HG02884 (cell line): Measurements from ENCODE around the gene ERGIC3.

ENCODE experiments used
- ATAC-seq: cut with Tn5 transposase; IDR thresholded peaks from one replicate; pipeline ENCODE4 v1.9.1; 2021; ENCODE audit warnings: mild to moderate bottlenecking, moderate library complexity; ENCODE audit not compliant: unreplicated experiment

ERGIC3 gene

DNA sequence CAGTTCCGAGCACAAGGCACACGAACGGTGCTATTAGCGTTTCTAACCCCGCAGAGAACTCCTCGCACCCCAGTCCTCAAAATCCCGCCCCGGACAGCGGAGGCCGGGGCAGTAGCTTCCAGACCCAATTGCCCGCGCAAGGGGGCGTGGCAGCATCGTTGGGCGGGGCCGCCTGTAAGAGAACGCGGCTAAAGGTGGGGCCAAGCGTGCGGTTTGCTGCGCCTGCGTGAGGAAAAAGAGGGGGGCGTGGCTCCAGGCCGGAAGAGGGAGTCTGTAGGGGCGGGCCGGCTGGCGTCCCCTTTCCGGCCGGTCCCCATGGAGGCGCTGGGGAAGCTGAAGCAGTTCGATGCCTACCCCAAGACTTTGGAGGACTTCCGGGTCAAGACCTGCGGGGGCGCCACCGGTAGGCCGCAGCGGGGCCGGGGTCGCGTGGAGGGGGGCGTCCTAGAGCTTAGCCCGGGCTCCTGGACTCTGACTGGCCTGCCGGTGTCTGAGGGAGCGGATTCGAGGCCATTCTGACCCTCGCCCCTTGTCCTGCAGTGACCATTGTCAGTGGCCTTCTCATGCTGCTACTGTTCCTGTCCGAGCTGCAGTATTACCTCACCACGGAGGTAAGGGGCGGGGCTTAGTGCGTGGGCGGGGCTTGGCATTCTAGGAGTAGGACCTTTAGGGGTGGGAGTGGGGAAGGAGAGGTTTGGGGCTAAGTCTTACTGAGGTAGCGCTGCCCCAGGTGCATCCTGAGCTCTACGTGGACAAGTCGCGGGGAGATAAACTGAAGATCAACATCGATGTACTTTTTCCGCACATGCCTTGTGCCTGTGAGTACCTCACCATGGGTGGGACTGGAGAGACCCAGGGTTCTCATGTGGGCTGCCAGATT is at the start of gene ERGIC3:
ERGIC3 (plus strand) TSS at position 296 of the 880 bp plus-strand sequence; CDS start at position 316, 20 bp downstream.
- ATAC-seq = peak; percentile 81

DNA sequence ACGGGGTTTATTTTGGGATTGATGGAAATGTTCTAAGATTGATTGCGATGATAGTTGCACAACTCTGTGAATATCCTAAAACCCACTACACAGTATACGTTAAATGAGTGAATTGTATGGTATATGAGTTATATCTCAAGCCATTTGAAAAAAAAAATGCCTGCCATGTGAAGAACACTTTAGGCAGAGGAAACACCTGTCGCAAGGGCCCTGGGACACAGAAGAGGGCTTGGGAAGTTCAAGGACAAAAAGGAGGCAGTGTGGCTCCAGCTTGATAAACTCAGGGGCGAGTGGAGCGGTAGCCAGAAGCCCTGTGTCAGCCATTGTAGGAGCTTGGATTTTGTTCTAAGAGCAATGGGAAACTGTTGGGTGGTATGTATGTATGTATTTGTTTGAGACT is 49.5 kb upstream of the ERGIC3 start:
- no peak for ATAC-seq

GRCh38 chr20:35496481-35496880 is 45.4 kb upstream of the ERGIC3 start:
- no peak for ATAC-seq

- no peak for ATAC-seq
These were observed 44.6 kb upstream of the ERGIC3 start for GRCh38 chr20:35497320-35497719.

- no peak for ATAC-seq
These were observed 44.1 kb upstream of the ERGIC3 start for GRCh38 chr20:35497780-35498189.

- ATAC-seq = no peak
These were observed 42.6 kb upstream of the ERGIC3 start for GRCh38 chr20:35499271-35499670.

- ATAC-seq = no peak
These were observed 39.5 kb upstream of the ERGIC3 start for GRCh38 chr20:35502352-35502751.

- no peak for ATAC-seq
These were observed 38.6 kb upstream of the ERGIC3 start for GRCh38 chr20:35503281-35503680.

DNA sequence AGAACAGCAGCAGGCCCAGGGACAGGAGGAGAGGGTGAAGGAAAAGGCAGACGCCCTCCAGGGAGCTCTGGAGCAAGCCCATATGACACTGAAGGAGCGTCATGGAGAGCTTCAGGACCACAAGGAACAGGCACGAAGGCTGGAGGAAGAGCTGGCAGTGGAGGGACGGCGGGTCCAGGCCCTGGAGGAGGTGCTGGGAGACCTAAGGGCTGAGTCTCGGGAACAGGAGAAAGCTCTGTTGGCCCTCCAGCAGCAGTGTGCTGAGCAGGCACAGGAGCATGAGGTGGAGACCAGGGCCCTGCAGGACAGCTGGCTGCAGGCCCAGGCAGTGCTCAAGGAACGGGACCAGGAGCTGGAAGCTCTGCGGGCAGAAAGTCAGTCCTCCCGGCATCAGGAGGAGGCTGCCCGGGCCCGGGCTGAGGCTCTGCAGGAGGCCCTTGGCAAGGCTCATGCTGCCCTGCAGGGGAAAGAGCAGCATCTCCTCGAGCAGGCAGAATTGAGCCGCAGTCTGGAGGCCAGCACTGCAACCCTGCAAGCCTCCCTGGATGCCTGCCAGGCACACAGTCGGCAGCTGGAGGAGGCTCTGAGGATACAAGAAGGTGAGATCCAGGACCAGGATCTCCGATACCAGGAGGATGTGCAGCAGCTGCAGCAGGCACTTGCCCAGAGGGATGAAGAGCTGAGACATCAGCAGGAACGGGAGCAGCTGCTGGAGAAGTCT is 37.9 kb upstream of the ERGIC3 start:
- no peak for ATAC-seq

GRCh38 chr20:35504751-35505150 is 37.1 kb upstream of the ERGIC3 start:
- no peak for ATAC-seq

GRCh38 chr20:35506179-35506578 is 35.7 kb upstream of the ERGIC3 start:
- no peak for ATAC-seq

DNA sequence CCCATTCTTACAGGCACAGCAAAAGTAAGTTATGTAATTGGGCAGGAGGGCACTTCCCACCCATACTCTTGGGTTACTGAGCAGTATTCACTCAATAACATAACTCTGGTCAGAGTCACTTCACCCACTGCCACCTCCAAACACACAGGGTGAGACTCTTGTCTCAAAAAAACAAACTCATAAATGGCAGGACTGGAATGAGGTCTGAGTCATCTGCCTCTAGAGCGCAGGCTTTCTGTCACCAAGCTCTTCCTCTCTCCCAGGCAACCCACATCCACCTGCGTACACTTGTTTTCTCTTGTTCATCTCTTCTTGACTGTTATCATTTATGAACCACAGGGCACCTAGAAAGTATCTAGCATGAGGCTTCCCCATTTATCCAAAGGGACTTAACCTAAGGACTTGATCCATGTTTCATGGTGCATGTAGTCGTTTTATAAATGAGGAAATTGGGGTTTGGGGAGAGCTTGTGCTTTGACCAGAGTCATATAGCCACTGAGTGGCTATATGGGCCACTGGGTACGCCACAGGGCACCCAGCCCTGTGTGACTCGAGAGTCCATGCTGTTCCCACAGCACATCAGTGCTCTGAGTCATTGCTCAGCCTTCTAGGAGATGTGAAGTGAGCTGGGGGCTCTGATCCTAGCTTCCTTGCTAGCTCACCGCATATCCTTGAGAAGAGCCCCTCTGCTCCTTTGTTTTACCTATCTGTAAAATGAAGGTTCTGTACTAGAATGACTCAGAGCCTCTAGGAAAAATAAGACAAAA is 34.8 kb upstream of the ERGIC3 start:
- ATAC-seq = no peak

- no peak for ATAC-seq
These were observed 33.2 kb upstream of the ERGIC3 start for GRCh38 chr20:35508493-35509218.

GRCh38 chr20:35510951-35511735 is 30.7 kb upstream of the ERGIC3 start:
- no peak for ATAC-seq

- ATAC-seq = no peak
These were observed 30.0 kb upstream of the ERGIC3 start for GRCh38 chr20:35511814-35512420.

DNA sequence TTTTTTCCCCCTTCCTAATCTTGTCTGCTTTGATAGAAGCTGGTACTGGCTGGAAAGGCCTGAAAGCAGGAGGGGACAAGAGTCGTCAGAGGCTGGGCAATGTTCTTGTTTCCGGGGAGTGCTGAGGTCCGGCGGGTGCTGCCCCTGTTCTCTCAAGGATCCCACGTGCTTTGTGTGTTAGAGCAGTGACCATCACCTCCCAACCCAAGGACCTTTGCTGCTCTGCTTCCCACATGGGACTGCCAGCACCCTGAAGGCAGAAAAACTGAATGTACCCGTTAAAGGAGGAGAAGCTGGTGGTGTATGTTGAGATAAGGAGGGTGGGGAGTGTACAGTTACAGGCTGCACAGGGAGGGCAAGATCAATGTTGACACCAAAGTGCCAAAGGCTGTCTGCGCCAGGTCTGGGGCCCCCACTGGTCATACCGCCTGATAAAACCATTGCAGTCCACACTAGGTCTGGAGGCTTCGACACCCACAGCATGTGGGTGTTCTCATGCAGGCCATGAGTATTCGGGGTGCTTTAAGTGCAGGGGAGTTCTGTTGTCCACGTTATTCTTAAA is 27.4 kb upstream of the ERGIC3 start:
- no peak for ATAC-seq

GRCh38 chr20:35515341-35515740 is 26.5 kb upstream of the ERGIC3 start:
- no peak for ATAC-seq

DNA sequence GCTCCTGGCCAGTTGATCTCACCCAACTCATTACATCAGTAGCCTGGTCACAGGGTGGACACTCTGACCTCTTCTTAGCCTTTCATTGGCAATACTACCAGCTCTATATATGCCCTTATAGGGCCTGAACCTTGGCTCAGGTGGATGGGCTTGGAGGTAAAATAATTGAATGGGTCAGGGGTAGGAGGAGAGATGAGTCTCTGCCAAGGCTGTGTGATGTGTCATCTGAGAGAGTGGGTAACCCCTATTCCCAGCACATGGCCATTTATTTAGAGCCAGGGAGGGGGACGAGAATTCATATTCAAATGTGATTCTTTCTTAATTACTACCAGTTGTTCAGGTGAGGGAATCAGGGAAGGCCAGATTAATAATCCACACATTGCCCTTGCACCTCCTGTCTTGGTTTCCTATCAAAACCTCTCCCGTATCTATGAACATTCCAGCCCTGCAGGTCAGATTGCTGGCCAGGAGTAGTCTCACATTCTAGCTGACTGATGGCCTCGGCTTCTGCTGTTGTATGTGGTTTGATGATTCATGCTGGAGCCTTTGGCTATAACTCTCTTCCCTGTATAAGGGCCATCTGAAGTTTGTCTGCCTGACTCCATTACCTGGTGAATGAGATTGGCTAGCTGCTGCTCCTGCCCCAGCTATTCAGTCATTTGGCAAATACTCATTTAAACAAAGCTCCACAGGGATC is 25.8 kb upstream of the ERGIC3 start:
- ATAC-seq = no peak

DNA sequence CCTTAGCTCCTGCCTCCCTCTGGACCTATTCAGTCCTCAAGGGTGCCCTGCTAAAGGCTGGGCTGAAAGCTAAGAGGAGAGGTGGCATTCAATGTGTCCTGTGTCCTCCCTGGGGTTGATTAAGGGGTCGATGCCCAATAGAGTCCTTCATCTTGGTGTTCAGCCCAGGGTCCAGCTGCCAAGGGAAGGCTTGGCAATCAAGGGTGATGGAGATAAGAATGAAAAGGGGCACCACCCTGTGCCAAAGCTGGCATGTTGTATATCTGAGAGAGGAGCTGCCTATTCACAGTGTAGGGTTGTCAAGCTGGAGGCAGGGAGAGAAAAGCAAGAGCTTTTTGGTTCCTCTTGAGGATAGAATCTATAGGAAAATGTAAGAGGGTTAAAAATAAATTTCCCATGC is 24.8 kb upstream of the ERGIC3 start:
- no peak for ATAC-seq
